A172 (cell line): ENCODE results near the gene KIF3B. TPM values are rescaled to one million over a fixed set of nuclear protein-coding genes. Genes with fewer than 3 reads are reported as not detected.
"Not testable (repeated sequence)": the region's sequence is repeated elsewhere in the genome, so short reads cannot be mapped to it uniquely, and the experiment has no call there.

Experiments used
- DNase-seq: peaks from one replicate; pipeline ENCODE4 v3.0.0-alpha.2; 2015; ENCODE audit warnings: low spot score
- total RNA-seq: library from RNA; depleted of rRNA; stranded (reverse); fragments of >200 nt; shearing (Covaris generic); gene quantifications from 2 replicates; pipeline ENCODE4 v1.2.3, GENCODE V29; 2014

The KIF3B gene
- total RNA-seq, 1 experiment from 2014 or later = 42.7 TPM

GRCh38 chr20:32248043-32248442, 29.4 kb upstream of the KIF3B start:
- DNase-seq = no peak

GRCh38 chr20:32249030-32249738, 28.3 kb upstream of the KIF3B start:
- DNase-seq = no peak

GRCh38 chr20:32251470-32251869, 26.0 kb upstream of the KIF3B start:
- DNase-seq = no peak

GRCh38 chr20:32252189-32252588, 25.3 kb upstream of the KIF3B start:
- no peak for DNase-seq

- DNase-seq = not testable (repeated sequence)
Measured at GRCh38 chr20:32260973-32261372, 16.5 kb upstream of the KIF3B start.

- DNase-seq = no peak
Measured at GRCh38 chr20:32261644-32262043, 15.8 kb upstream of the KIF3B start.

GRCh38 chr20:32263398-32263954, 14.0 kb upstream of the KIF3B start:
- DNase-seq = no peak

GRCh38 chr20:32271620-32272019, 5.8 kb upstream of the KIF3B start:
- DNase-seq = no peak

GRCh38 chr20:32274359-32274758, 3.1 kb upstream of the KIF3B start:
- DNase-seq = no peak

- not testable (repeated sequence) for DNase-seq
Measured at GRCh38 chr20:32275163-32275562, 2.3 kb upstream of the KIF3B start.

- DNase-seq = no peak
Measured at GRCh38 chr20:32278199-32278643, 770 bp downstream of the KIF3B start.

- no peak for DNase-seq
Measured at GRCh38 chr20:32281711-32282110, 4.3 kb downstream of the KIF3B start.

GRCh38 chr20:32282461-32282860, 5.0 kb downstream of the KIF3B start:
- DNase-seq = no peak

GRCh38 chr20:32285082-32285620, 7.7 kb downstream of the KIF3B start:
- no peak for DNase-seq

GRCh38 chr20:32285621-32286371, 8.3 kb downstream of the KIF3B start:
- peak; percentile 47 for DNase-seq

- no peak for DNase-seq
Measured at GRCh38 chr20:32287231-32287638, 9.8 kb downstream of the KIF3B start.

- DNase-seq = no peak
Measured at GRCh38 chr20:32288225-32288849, 10.9 kb downstream of the KIF3B start.

GRCh38 chr20:32289299-32289660, 11.8 kb downstream of the KIF3B start:
- not testable (repeated sequence) for DNase-seq

- DNase-seq = no peak
Measured at GRCh38 chr20:32289661-32290431, 12.4 kb downstream of the KIF3B start.

GRCh38 chr20:32291166-32291565, 13.7 kb downstream of the KIF3B start:
- DNase-seq = no peak

- no peak for DNase-seq
Measured at GRCh38 chr20:32292548-32292947, 15.1 kb downstream of the KIF3B start.
